MG63 (cell line): ENCODE data around the gene ABHD12. TPM values are rescaled to one million over a fixed set of nuclear protein-coding genes. Genes with fewer than 3 reads are reported as not detected.
"Not testable (repeated sequence)": the region's sequence is repeated elsewhere in the genome, so short reads cannot be mapped to it uniquely, and the experiment has no call there.

Source experiments
- DNase-seq: peaks from one replicate; pipeline ENCODE4 v3.0.0-alpha.2; 2020
- H3K27me3 ChIP-seq: fragments of 250-450 bp; sonication (Bioruptor Pico); 2 replicates; pipeline ENCODE4 v1.5.1; 2020; ENCODE audit warnings: mild to moderate bottlenecking, moderate library complexity
- H3K36me3 ChIP-seq: fragments of 250-450 bp; sonication (Bioruptor Pico); 2 replicates; pipeline ENCODE4 v1.5.1; 2020; ENCODE audit warnings: mild to moderate bottlenecking, moderate library complexity
- H3K4me3 ChIP-seq: fragments of 250-450 bp; sonication (Bioruptor Pico); 2 replicates; pipeline ENCODE4 v1.5.1; 2020; ENCODE audit warnings: mild to moderate bottlenecking, moderate library complexity
- H3K9me3 ChIP-seq: fragments of 250-450 bp; sonication (Bioruptor Pico); 2 replicates; pipeline ENCODE4 v1.5.1; 2020; ENCODE audit warnings: mild to moderate bottlenecking, moderate library complexity
- total RNA-seq: library from RNA; depleted of rRNA; stranded (reverse); fragments of >200 nt; shearing (Covaris generic); gene quantifications from 2 replicates; pipeline ENCODE4 v1.2.3, GENCODE V29; 2014; ENCODE audit warnings: low replicate concordance

Gene ABHD12
- total RNA-seq, 1 experiment from 2014 or later: 15.9 TPM

- no peaks in the 10 kb centered on the region for H3K27me3 ChIP-seq
- no peaks in the 10 kb centered on the region for H3K9me3 ChIP-seq
- DNase-seq: no peak
- H3K4me3 ChIP-seq: no peak overlapping the region
- peaks cover 2% of the 10 kb centered on the region; the same call in 1 of the 2 replicates for H3K36me3 ChIP-seq
Observed at GRCh38 chr20:25273541-25274358, 116.9 kb downstream of the ABHD12 start.

DNA sequence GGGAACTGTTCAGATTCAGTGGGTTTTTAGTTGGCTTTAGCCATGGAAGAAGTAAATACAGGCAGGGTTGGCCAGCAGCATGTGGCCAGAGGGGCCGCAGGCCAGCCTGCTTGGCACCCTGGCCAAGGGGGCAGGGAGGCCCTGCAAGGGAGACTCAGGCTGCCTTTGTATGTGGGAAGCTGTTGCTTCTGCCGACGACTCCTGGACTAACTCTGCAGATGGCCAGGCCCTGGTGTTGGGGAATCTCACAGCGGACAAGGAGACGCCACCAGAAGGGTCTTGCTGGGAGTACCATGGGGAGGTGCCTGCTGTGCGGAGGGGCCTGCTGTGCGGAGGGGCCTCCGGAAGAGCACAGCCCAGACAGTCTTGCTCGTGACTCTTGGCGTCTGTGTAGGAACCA, 117.6 kb downstream of the ABHD12 start:
- no peak for DNase-seq
- no peak overlapping the region for H3K4me3 ChIP-seq
- no peaks in the 10 kb centered on the region for H3K9me3 ChIP-seq
- peaks cover 2% of the 10 kb centered on the region; the same call in 1 of the 2 replicates for H3K36me3 ChIP-seq
- H3K27me3 ChIP-seq: no peaks in the 10 kb centered on the region

- Histone ChIP-seq H3K27me3 (no peaks in the 10 kb centered on the region), H3K36me3 (peaks cover 2% of the 10 kb centered on the region; the same call in 1 of the 2 replicates), H3K4me3 (no peak overlapping the region), H3K9me3 (no peaks in the 10 kb centered on the region)
- DNase-seq: no peak
Observed at GRCh38 chr20:25272223-25273000, 118.2 kb downstream of the ABHD12 start.

- DNase-seq: no peak
- Histone ChIP-seq H3K9me3 (no peaks in the 10 kb centered on the region), H3K36me3 (peaks cover 2% of the 10 kb centered on the region), H3K4me3 (no peak overlapping the region), H3K27me3 (no peaks in the 10 kb centered on the region)
Observed at GRCh38 chr20:25271486-25272222, 119.0 kb downstream of the ABHD12 start.

DNA sequence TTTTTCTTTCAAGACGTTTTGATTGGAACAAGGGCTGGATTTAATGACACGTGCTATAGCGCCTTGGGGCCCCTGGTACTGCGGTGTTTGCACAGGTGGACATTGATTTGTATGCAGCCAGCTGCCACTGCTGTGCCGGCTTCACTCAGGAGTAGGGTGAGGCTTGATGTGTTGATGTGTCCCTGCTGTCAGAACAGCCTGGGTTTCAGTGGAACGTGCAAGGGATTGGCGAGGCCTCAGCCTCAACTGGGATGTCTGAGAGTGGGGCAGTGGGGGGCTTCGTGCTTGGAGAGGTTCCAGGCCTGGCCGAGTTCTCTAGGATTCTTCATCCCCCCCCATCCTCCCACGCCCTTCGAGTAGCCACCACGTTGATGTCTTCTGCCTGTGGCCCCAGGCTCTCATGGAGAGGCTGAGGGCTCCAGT, 119.8 kb downstream of the ABHD12 start:
- Histone ChIP-seq H3K36me3 (peaks cover 4% of the 10 kb centered on the region), H3K4me3 (no peak overlapping the region), H3K27me3 (no peaks in the 10 kb centered on the region), H3K9me3 (no peaks in the 10 kb centered on the region)
- no peak for DNase-seq

DNA sequence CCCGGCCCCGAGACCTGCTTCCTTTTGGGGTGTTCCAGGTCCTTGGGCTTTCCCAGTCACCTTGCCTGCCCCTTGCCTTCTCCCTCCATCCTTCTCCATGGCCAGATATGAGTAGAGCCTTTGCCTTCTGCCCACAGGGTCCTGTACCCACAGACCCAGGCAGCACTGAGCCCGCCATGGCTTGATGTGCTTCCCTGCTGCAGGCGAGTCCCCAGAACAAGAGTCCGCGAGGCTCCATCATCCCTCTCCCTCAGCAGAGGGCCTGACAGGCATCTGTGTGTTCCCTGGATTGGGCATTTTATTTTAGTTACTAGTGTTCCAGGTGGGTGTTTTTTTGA, 120.8 kb downstream of the ABHD12 start:
- Histone ChIP-seq H3K4me3 (no peak overlapping the region), H3K9me3 (no peaks in the 10 kb centered on the region), H3K36me3 (peaks cover 4% of the 10 kb centered on the region), H3K27me3 (no peaks in the 10 kb centered on the region)
- DNase-seq: no peak

- H3K36me3 ChIP-seq: peaks cover 2% of the 10 kb centered on the region
Observed at GRCh38 chr20:25269057-25269832, 121.4 kb downstream of the ABHD12 start.

DNA sequence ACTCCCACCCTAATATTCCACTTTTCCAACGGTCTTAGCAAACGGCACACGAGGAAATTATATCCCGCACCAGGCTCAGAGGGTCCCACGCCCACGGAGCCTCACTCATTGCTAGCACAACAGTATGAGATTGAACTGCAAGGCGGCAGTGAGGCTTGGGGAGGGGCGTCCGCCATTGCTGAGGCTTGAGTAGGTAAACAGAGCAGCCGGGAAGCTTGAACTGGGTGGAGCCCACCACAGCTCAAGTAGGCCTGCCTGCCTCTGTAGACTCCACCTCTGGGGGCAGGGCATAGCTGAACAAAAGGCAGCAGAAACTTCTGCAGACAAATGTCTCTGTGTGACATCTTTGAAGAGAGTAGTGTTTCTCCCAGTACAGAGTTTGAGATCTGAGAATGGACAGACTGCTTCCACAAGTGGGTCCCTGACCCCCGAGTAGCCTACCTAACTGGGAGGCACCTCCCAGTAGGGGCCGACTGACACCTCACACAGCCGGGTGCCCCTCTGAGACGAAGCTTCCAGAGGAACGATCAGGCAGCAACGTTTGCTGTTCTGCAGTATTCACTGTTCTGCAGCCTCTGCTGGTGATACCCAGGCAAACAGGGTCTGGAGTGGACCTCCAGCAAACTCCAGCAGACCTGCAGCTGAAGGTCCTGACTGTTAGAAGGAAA, 129.7 kb downstream of the ABHD12 start:
- H3K36me3 ChIP-seq: peaks cover 18% of the 10 kb centered on the region
- H3K27me3 ChIP-seq, H3K9me3 ChIP-seq, H3K4me3 ChIP-seq, DNase-seq: not testable (repeated sequence)

More at GRCh38 chr20:25269057-25269832, 121.4 kb downstream of the ABHD12 start:
- Histone ChIP-seq H3K4me3 (no peak overlapping the region), H3K9me3 (no peaks in the 10 kb centered on the region), H3K27me3 (no peaks in the 10 kb centered on the region)
- DNase-seq: no peak

DNA sequence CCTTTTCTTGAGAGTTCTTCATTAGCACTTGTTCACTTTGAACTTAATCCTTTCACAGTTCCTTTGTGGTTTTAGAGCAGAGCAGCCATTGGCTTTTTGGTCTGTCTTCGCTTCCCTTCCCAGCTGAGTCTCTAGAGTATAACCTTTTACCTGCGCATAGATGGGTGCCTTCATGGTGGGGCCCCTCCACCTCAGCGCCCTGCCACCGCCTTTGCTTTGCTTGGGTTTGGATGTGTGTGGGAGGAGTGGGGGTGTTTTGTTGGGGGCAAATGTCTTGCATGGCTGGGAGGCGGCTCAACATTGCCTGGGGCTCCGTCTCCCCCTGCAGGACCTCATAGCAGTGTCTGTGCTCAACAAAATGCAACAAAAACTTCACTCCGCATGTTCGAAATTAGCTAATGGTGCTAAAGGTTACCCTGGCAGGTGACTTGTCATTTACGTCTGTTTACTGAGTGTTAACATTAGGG, 130.8 kb downstream of the ABHD12 start:
- no peak for DNase-seq
- no peak overlapping the region for H3K4me3 ChIP-seq
- no peaks in the 10 kb centered on the region for H3K27me3 ChIP-seq
- H3K36me3 ChIP-seq: peaks cover 18% of the 10 kb centered on the region
- H3K9me3 ChIP-seq: no peaks in the 10 kb centered on the region

DNA sequence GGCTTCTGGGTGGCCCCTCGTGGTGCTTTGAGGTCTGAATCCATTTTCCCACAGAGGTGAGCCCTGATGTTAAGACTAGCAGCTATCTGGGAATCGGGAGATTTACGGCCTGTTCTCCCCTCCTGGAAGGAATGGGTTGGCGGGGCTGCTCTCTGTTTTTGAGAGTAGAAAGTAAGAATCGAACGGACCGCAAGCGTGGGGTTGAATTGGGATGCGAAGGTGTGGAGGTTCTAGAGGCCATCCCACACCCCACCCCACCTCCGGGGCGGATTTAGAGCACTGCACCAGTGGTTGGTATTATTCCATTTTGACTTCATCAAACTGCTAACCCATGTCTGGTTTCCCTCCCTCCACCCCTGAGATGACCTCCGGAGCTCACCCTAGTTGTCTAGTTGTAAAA, 131.3 kb downstream of the ABHD12 start:
- no peak for DNase-seq
- Histone ChIP-seq H3K9me3 (no peaks in the 10 kb centered on the region), H3K27me3 (no peaks in the 10 kb centered on the region), H3K4me3 (no peak overlapping the region), H3K36me3 (peaks cover 18% of the 10 kb centered on the region)

DNA sequence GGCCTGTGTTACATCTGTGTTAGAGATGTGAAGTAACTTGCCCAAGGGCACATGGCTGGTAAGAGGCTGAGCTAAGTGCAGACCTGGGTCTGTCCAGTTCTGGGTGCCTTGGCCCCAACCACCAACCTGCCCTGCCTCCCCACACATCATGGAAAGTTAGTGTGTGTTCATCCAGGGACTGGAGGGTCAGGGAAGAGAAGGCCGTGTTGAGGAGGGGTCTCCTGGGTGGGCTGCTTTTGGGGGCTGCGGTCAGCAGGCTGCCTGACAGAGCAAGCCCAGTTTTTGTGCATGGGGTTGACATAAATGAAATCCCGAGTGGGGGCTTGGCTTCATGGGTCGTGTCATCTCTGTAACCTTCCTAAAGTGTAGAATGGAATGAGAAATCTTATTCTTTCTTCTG, 131.8 kb downstream of the ABHD12 start:
- H3K9me3 ChIP-seq: no peaks in the 10 kb centered on the region
- no peaks in the 10 kb centered on the region for H3K27me3 ChIP-seq
- no peak for DNase-seq
- H3K36me3 ChIP-seq: peaks cover 18% of the 10 kb centered on the region
- no peak overlapping the region for H3K4me3 ChIP-seq

GRCh38 chr20:25258476-25258805, 132.2 kb downstream of the ABHD12 start:
- Histone ChIP-seq H3K4me3 (no peak overlapping the region), H3K27me3 (no peaks in the 10 kb centered on the region), H3K9me3 (no peaks in the 10 kb centered on the region), H3K36me3 (peaks cover 18% of the 10 kb centered on the region)
- DNase-seq: no peak

DNA sequence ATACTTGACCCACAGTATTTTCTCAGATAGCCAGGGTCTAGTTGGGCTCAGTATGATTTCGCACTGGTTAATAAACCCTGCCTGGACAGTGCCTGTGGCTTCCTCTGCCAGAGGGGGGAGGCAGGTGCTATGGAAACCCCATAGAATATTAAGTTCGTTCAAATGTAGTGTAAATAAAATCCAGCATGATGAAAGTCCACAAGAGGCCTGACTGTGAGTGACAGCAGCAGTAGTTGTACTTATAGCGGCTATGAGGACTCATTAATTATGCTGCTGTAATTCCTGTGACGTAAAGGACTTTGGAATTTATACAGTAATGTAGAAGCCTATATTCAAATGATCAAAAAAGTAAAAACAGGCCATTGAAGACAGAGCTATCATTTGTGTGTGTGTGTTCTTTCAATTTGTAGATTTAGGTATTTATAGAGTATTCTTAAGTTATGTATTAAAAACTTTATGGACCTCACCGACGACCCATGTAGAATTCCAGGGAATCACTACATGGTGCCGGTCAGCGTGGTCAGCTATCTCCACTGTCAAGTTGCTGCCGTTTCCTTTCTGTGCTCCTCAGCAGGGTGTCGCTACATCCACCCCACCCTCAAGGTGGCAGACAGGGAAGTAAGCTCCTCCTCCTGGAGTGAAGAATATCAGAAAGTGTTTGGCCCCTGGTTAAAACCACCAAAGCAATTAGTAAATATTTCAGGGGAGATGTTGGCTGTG, 132.7 kb downstream of the ABHD12 start:
- Histone ChIP-seq H3K36me3 (peaks cover 18% of the 10 kb centered on the region), H3K27me3 (no peaks in the 10 kb centered on the region), H3K9me3 (no peaks in the 10 kb centered on the region), H3K4me3 (no peak overlapping the region)
- no peak for DNase-seq

GRCh38 chr20:25257130-25257529, 133.5 kb downstream of the ABHD12 start:
- H3K4me3 ChIP-seq: no peak overlapping the region
- H3K9me3 ChIP-seq: no peaks in the 10 kb centered on the region
- H3K27me3 ChIP-seq: no peaks in the 10 kb centered on the region
- no peak for DNase-seq
- H3K36me3 ChIP-seq: peaks cover 17% of the 10 kb centered on the region

DNA sequence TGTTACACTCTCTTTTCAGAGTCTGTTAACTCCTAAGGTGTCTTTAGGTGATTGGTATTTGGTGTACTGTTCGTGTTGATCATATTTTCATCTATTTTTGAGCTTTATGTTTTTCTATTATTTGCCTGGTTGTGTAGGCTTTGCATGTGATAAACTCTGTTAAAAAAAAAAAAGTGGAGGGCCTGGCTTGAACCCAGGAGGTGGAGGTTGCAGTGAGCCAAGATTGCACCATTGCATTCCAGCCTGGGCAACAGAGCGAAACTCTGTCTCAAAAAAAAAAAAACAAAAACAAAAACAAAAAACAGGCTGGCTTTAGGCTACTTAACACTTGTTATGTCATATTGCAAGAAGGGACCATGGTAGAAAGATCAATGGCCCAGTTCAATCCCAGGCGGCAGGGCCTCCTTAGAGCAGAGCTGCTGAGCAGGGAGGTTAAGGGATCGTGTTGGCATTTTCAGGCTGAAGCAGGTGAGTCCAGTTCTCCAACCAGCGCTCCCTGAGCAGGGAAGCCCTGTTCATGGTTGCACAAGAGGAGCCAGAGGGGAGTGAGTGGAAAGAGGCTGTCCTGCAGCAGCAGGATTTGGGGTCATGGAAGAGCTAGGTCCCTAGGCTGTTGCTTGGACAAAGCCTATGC, 134.3 kb downstream of the ABHD12 start:
- no peaks in the 10 kb centered on the region for H3K27me3 ChIP-seq
- no peak overlapping the region for H3K4me3 ChIP-seq
- no peak for DNase-seq
- no peaks in the 10 kb centered on the region for H3K9me3 ChIP-seq
- H3K36me3 ChIP-seq: peaks cover 13% of the 10 kb centered on the region
